HEK293 (cell line): ENCODE data around the gene MADCAM1.

Source experiments
- CTCF ChIA-PET: fragments of 350-600 bp; formaldehyde crosslinking; extraction: SDS; loops from one replicate; lab custom pipeline; 2021; ENCODE audit warnings: antibody characterized with exemption; lab: Yijun Ruan, JAX
- POLR2A ChIA-PET: fragments of 300-600 bp; formaldehyde crosslinking; extraction: SDS; loops from one replicate; lab custom pipeline; 2020; ENCODE audit warnings: antibody characterized with exemption, inconsistent platforms; lab: Yijun Ruan, JAX
- H3K27ac ChIP-seq: fragments of 200-500 bp; sonication (Bioruptor generic); 2 replicates; pipeline ENCODE4 v1.5.1; 2014; ENCODE audit warnings: low read depth, low read length, control low read depth, inconsistent platforms; ENCODE audit errors: extremely low read depth
- H3K36me3 ChIP-seq, 2 experiments: fragments of 200-500 bp in 1 of 2; sonication (Bioruptor generic) in 1 of 2; 1 replicate in 1 of 2; 2 replicates in 1 of 2; pipeline ENCODE4 v1.5.1; 2014 to 2017; ENCODE audit warnings: inconsistent platforms in 2 of 2, low read length in 2 of 2; ENCODE audit not compliant: control insufficient read depth in 2 of 2, insufficient read depth in 1 of 2
- H3K4me1 ChIP-seq: fragments of 200-500 bp; sonication (Bioruptor generic); 2 replicates; pipeline ENCODE4 v1.5.1; 2014; ENCODE audit warnings: mild to moderate bottlenecking, low read length, inconsistent platforms; ENCODE audit not compliant: control insufficient read depth, insufficient read depth
- H3K4me3 ChIP-seq: 2 replicates; pipeline ENCODE4 v1.5.1; 2011; ENCODE audit warnings: low read depth, mild to moderate bottlenecking, control low read depth, low read length, moderate library complexity
- H3K9me3 ChIP-seq: fragments of 200-500 bp; sonication (Bioruptor generic); 2 replicates; pipeline ENCODE4 v1.5.1; 2014; ENCODE audit warnings: low read depth, low read length, inconsistent platforms; ENCODE audit not compliant: control insufficient read depth, insufficient read depth
- BCL11B ChIP-seq: fragments of 450-650 bp; formaldehyde crosslinking; IDR thresholded peaks from 2 replicates; pipeline ENCODE4 v1.5.1; 2016; ENCODE audit warnings: low read depth, missing biosample characterization, missing genetic modification characterization
- GLIS1 ChIP-seq: fragments of 450-650 bp; formaldehyde crosslinking; IDR thresholded peaks from 2 replicates; pipeline ENCODE4 v1.5.1; 2016; ENCODE audit warnings: missing biosample characterization, missing genetic modification characterization
- OVOL3 ChIP-seq: fragments of 450-650 bp; formaldehyde crosslinking; IDR thresholded peaks from 2 replicates; pipeline ENCODE4 v1.5.1; 2016; ENCODE audit warnings: missing biosample characterization, missing genetic modification characterization
- ZFP69B ChIP-seq: fragments of 450-650 bp; formaldehyde crosslinking; IDR thresholded peaks from 2 replicates; pipeline ENCODE4 v1.5.1; 2016; ENCODE audit warnings: missing biosample characterization, missing genetic modification characterization
- ZNF155 ChIP-seq: fragments of 450-650 bp; formaldehyde crosslinking; IDR thresholded peaks from 2 replicates; pipeline ENCODE4 v1.5.1; 2016; ENCODE audit warnings: missing biosample characterization, missing genetic modification characterization
- ZNF157 ChIP-seq: fragments of 450-650 bp; formaldehyde crosslinking; IDR thresholded peaks from 2 replicates; pipeline ENCODE4 v1.5.1; 2016; ENCODE audit warnings: missing biosample characterization, missing genetic modification characterization
- ZNF398 ChIP-seq: fragments of 450-650 bp; formaldehyde crosslinking; IDR thresholded peaks from 2 replicates; pipeline ENCODE4 v1.5.1; 2017; ENCODE audit warnings: missing biosample characterization, missing genetic modification characterization
- ZNF473 ChIP-seq: fragments of 450-650 bp; formaldehyde crosslinking; IDR thresholded peaks from 2 replicates; pipeline ENCODE4 v1.5.1; 2017; ENCODE audit warnings: missing biosample characterization, missing genetic modification characterization
- ZNF488 ChIP-seq: fragments of 450-650 bp; formaldehyde crosslinking; IDR thresholded peaks from 2 replicates; pipeline ENCODE4 v1.5.1; 2016; ENCODE audit warnings: missing biosample characterization, missing genetic modification characterization
- ZNF555 ChIP-seq: fragments of 450-650 bp; formaldehyde crosslinking; conservative IDR thresholded peaks from 2 replicates; pipeline ENCODE4 v1.5.1; 2017; ENCODE audit warnings: missing biosample characterization, mild to moderate bottlenecking, missing genetic modification characterization, inconsistent platforms
- ZNF561 ChIP-seq: fragments of 450-650 bp; IDR thresholded peaks from 2 replicates; pipeline ENCODE4 v1.5.1; 2018; ENCODE audit warnings: missing biosample characterization, missing genetic modification characterization, borderline replicate concordance
- ZNF658 ChIP-seq: fragments of 450-650 bp; formaldehyde crosslinking; IDR thresholded peaks from 2 replicates; pipeline ENCODE4; 2016; ENCODE audit warnings: missing biosample characterization, missing genetic modification characterization
- ZNF837 ChIP-seq: fragments of 450-650 bp; formaldehyde crosslinking; IDR thresholded peaks from 2 replicates; pipeline ENCODE4 v1.5.1; 2016; ENCODE audit warnings: missing biosample characterization, missing genetic modification characterization
- TF ChIP-seq, protein P1 (sequence below): fragments of 450-650 bp; formaldehyde crosslinking; conservative IDR thresholded peaks from 2 replicates; pipeline ENCODE4 v1.5.1; 2016; ENCODE audit warnings: low read depth, missing biosample characterization, missing genetic modification characterization
- TF ChIP-seq, protein P2 (sequence below): fragments of 450-650 bp; formaldehyde crosslinking; IDR thresholded peaks from 2 replicates; pipeline ENCODE4 v1.5.1; 2016; ENCODE audit warnings: missing biosample characterization, missing genetic modification characterization

MADCAM1 gene

GRCh38 chr19:547117-547516 lies 50.8 kb downstream of the MADCAM1 start:
- peaks cover 0 to 5% of the 10 kb centered on the region in 2 experiments; a peak in 1 of 3 replicates for H3K36me3 ChIP-seq
- POLR2A ChIA-PET = interaction anchor here (1.2 kb wide), 1 partner anchor 9 kb away, joined by 3 read pairs; no protein-coding TSS in a partner anchor
- CTCF ChIA-PET = no interaction called here
- no peaks in the 10 kb centered on the region for H3K9me3 ChIP-seq
- no peaks in the 10 kb centered on the region for H3K4me1 ChIP-seq
- H3K4me3 ChIP-seq = no peak overlapping the region
- TF ChIP-seq BCL11B (tag by site-specific recombination) = no peak
- no peak for TF ChIP-seq ZNF488 (tag by site-specific recombination)
- no peak for TF ChIP-seq ZNF837 (tag by site-specific recombination)
- TF ChIP-seq ZNF555 = no peak
- no peak for TF ChIP-seq ZNF561 (tag by site-specific recombination)
- TF ChIP-seq, protein P1, sequence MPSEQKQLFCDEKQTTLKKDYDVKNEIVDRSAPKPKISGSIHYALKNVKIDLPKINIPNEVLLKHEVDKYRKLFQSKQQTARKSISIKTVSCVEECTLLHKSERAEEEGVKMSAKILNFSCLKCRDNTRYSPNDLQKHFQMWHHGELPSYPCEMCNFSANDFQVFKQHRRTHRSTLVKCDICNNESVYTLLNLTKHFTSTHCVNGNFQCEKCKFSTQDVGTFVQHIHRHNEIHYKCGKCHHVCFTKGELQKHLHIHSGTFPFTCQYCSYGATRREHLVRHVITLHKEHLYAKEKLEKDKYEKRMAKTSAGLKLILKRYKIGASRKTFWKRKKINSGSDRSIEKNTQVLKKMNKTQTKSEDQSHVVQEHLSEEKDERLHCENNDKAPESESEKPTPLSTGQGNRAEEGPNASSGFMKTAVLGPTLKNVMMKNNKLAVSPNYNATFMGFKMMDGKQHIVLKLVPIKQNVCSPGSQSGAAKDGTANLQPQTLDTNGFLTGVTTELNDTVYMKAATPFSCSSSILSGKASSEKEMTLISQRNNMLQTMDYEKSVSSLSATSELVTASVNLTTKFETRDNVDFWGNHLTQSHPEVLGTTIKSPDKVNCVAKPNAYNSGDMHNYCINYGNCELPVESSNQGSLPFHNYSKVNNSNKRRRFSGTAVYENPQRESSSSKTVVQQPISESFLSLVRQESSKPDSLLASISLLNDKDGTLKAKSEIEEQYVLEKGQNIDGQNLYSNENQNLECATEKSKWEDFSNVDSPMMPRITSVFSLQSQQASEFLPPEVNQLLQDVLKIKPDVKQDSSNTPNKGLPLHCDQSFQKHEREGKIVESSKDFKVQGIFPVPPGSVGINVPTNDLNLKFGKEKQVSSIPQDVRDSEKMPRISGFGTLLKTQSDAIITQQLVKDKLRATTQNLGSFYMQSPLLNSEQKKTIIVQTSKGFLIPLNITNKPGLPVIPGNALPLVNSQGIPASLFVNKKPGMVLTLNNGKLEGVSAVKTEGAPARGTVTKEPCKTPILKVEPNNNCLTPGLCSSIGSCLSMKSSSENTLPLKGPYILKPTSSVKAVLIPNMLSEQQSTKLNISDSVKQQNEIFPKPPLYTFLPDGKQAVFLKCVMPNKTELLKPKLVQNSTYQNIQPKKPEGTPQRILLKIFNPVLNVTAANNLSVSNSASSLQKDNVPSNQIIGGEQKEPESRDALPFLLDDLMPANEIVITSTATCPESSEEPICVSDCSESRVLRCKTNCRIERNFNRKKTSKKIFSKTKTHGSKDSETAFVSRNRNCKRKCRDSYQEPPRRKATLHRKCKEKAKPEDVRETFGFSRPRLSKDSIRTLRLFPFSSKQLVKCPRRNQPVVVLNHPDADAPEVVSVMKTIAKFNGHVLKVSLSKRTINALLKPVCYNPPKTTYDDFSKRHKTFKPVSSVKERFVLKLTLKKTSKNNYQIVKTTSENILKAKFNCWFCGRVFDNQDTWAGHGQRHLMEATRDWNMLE (tag by site-specific recombination) = no peak
- no peak for TF ChIP-seq ZNF157
- no peak for TF ChIP-seq ZNF398 (tag by site-specific recombination)
- TF ChIP-seq ZNF473 = no peak
- no peak for TF ChIP-seq OVOL3 (tag by site-specific recombination)
- TF ChIP-seq ZNF155 (tag by site-specific recombination) = no peak
- H3K27ac ChIP-seq = no peak overlapping the region

DNA sequence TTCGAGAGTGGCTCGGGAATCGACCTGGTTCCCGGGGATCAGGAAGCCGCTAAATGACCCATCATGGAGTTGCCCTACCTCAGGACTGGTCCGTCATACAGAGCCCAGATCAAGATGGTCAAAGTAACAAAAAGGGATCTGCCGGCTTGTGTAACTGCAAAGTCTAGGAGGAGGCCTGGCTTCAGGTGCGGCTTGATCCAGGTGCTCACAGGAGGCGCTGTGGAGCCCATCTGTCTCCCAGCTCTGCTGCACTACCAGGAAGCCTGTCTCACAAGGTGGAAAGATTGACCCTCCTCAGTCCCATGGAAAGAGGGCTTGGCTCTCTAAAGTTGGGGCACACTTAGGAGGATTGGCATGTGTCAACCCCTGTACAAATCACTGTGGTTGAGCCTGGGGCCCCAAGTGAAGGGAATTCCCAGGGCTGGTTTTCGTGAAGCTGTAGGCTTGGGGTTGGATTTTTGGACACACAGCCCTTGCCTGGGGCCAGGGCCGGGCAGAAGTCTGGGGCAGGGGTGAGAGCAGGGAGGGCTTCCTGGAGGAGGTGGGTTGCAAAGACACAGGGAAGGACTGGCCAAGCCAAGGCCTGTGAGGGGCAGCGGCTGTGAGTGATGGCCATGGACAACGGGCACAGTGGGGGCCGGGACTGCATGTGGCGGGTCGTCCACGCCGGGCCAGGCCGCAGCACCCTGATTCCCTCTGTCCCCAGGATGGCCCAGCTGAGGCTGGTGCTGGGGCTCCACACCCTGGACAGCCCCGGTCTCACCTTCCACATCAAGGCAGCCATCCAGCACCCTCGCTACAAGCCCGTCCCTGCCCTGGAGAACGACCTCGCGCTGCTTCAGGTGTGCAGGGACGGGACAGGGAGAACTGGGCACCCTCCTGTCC lies 51.8 kb downstream of the MADCAM1 start:
- Histone ChIP-seq H3K4me3 (no peak overlapping the region), H3K4me1 (no peaks in the 10 kb centered on the region), H3K9me3 (no peaks in the 10 kb centered on the region), H3K36me3 (no peaks in the 10 kb centered on the region), H3K27ac (no peak overlapping the region)
- CTCF ChIA-PET = no interaction called here
- POLR2A ChIA-PET = no interaction called here
- TF ChIP-seq ZFP69B (no peak), GLIS1 (no peak), ZNF658 (tag by site-specific recombination) (no peak)
- TF ChIP-seq, protein P2, sequence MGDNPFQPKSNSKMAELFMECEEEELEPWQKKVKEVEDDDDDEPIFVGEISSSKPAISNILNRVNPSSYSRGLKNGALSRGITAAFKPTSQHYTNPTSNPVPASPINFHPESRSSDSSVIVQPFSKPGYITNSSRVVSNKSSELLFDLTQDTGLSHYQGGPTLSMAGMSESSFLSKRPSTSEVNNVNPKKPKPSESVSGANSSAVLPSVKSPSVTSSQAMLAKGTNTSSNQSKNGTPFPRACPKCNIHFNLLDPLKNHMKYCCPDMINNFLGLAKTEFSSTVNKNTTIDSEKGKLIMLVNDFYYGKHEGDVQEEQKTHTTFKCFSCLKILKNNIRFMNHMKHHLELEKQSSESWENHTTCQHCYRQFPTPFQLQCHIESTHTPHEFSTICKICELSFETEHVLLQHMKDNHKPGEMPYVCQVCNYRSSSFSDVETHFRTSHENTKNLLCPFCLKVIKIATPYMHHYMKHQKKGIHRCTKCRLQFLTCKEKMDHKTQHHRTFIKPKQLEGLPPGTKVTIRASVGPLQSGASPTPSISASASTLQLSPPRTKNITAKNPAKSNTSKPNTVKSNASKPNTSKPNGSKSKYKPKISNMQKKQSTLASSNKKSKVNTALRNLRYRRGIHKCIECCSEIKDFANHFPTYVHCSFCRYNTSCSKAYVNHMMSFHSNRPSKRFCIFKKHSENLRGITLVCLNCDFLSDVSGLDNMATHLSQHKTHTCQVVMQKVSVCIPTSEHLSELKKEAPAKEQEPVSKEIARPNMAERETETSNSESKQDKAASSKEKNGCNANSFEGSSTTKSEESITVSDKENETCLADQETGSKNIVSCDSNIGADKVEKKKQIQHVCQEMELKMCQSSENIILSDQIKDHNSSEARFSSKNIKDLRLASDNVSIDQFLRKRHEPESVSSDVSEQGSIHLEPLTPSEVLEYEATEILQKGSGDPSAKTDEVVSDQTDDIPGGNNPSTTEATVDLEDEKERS = 0 out of 2 replicates have a peak, but pooled peaks have one; percentile 58
